Sigmoid colon (tissue), 7 donors: ENCODE results near the gene SLC24A4. TPM values are rescaled to one million over a fixed set of nuclear protein-coding genes. Genes with fewer than 3 reads are reported as not detected.

Experiments used
- DNase-seq: peaks from one replicate; pipeline ENCODE4 v3.0.0-alpha.2; 2019
- H3K27ac ChIP-seq, 4 donors: fragments of 200-600 bp; sonication (generic); one replicate each; pipeline ENCODE4 v1.5.1; 2016 to 2019; ENCODE audit warnings: mild to moderate bottlenecking in 1 of 4
- H3K27me3 ChIP-seq, 3 donors: fragments of 200-600 bp; sonication (generic); one replicate each; pipeline ENCODE4 v1.5.1; 2019; ENCODE audit warnings: mild to moderate bottlenecking in 1 of 3
- H3K36me3 ChIP-seq, 4 donors: fragments of 200-600 bp; sonication (generic); one replicate each; pipeline ENCODE4 v1.5.1; 2016 to 2019
- H3K4me1 ChIP-seq, 4 donors: fragments of 200-600 bp; sonication (generic); one replicate each; pipeline ENCODE4 v1.5.1; 2017 to 2019
- H3K4me3 ChIP-seq, 4 donors: fragments of 200-600 bp; sonication (generic); one replicate each; pipeline ENCODE4 v1.5.1; 2017 to 2019; ENCODE audit warnings: mild to moderate bottlenecking in 2 of 4, moderate library complexity in 1 of 4
- H3K9me3 ChIP-seq, 4 donors: fragments of 200-600 bp in 3 of 4; sonication (generic) in 3 of 4; one replicate each; pipeline versions ENCODE4 v1.5.1 to v1.6.1; 2013 to 2019
- EP300 ChIP-seq, 4 donors: sonication (generic); formaldehyde crosslinking; IDR thresholded peaks; one replicate each; pipeline ENCODE4 v1.6.1; 2017; ENCODE audit warnings: antibody characterized with exemption in 4 of 4
- POLR2A ChIP-seq, 2 donors: fragments of 450-650 bp; IDR thresholded peaks; one replicate each; pipeline ENCODE4 v1.6.1; 2016; ENCODE audit warnings: antibody characterized with exemption in 2 of 2, mild to moderate bottlenecking in 2 of 2, moderate library complexity in 2 of 2
- POLR2AphosphoS5 ChIP-seq, 4 donors: sonication (generic); formaldehyde crosslinking; IDR thresholded peaks; one replicate each; pipeline ENCODE4 v1.6.1; 2017; ENCODE audit warnings: antibody characterized with exemption in 4 of 4
- WGBS, 2 donors: extraction: QIAGEN DNeasy Blood & Tissue Kit; methylation state at CpG; one replicate each; pipeline ENCODE4 v1.1.7; 2013; 5-methylcytosine and 5-hydroxymethylcytosine counted together
- intact Hi-C: fragments of 100-400 bp; cut with DNase I; formaldehyde crosslinking; loops from one replicate; pipeline ENCODE4 v1.15.1; 2023
- polyA plus RNA-seq, 3 donors: library from polyadenylated mRNA; stranded (reverse); fragments of 200-250 nt; gene quantifications; one replicate each; pipeline ENCODE4 v1.2.3, GENCODE V29; 2013
- total RNA-seq, 4 donors: library from RNA; depleted of rRNA; stranded (reverse); fragments of >200 nt; gene quantifications; one replicate each; pipeline ENCODE4 v1.1.0, GENCODE V29; 2016
- TF ChIP-seq, protein P1 (sequence below), 4 experiments: fragments of 450-650 bp in 3 of 4; fragments of 200-600 bp in 1 of 4; IDR thresholded peaks; one replicate each; pipeline ENCODE4 v1.5.1; 2016 to 2019; ENCODE audit warnings: antibody characterized with exemption in 4 of 4, mild to moderate bottlenecking in 3 of 4, moderate library complexity in 2 of 4
- donor health status: healthy with polysubstance abuse.
- donor health status: Bipolar disorder and iron deficiency.
- donor health status: healthy.

The SLC24A4 gene
- total and polyA plus RNA-seq, 7 donors, result under 0.01 to 1.4 (median 0.77) TPM; not detected in 1

DNA sequence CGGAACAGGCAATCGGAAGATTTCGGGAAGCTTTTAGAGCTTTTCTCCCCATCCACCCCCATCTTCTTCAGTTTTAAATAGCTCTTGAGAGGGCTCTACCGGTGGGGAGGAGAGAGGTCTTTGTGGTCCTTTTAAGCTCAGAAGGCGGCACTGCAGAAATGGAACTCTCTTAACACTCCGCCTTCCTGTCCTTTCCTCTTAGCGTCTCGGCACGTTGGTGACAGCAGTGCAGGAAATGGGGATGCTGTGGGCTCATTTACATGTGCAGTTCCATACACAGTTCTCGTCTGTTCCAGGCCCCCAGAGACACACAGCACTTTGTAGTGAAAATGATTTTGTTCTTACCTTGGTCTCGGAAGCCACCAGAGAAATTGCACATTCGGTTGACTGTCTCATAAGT, 140.2 kb downstream of the SLC24A4 start:
- Histone ChIP-seq H3K27ac (no peak overlapping the region), H3K36me3 (no peaks in the 10 kb centered on the region), H3K4me3 (no peak overlapping the region), H3K9me3 (peaks cover 0 to 8% (median 3%) of the 10 kb centered on the region in 4 donors), H3K4me1 (peaks cover 0 to 4% (median 0%) of the 10 kb centered on the region in 4 donors), H3K27me3 (no peaks in the 10 kb centered on the region)
- intact Hi-C loops, result no loop called here
- no peak for TF ChIP-seq POLR2A (IDR thresholded peaks at IDR 0.05)
- TF ChIP-seq POLR2AphosphoS5 (IDR thresholded peaks at IDR 0.05), result no peak
- TF ChIP-seq, protein P1, sequence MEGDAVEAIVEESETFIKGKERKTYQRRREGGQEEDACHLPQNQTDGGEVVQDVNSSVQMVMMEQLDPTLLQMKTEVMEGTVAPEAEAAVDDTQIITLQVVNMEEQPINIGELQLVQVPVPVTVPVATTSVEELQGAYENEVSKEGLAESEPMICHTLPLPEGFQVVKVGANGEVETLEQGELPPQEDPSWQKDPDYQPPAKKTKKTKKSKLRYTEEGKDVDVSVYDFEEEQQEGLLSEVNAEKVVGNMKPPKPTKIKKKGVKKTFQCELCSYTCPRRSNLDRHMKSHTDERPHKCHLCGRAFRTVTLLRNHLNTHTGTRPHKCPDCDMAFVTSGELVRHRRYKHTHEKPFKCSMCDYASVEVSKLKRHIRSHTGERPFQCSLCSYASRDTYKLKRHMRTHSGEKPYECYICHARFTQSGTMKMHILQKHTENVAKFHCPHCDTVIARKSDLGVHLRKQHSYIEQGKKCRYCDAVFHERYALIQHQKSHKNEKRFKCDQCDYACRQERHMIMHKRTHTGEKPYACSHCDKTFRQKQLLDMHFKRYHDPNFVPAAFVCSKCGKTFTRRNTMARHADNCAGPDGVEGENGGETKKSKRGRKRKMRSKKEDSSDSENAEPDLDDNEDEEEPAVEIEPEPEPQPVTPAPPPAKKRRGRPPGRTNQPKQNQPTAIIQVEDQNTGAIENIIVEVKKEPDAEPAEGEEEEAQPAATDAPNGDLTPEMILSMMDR (IDR thresholded peaks at IDR 0.05), result no peak
- TF ChIP-seq EP300 (IDR thresholded peaks at IDR 0.05), result no peak
- DNase-seq, result peak; percentile 54
- WGBS, 2 donors, result 60 to 79% methylated on average over 12 of the region's 12 CpGs

DNA sequence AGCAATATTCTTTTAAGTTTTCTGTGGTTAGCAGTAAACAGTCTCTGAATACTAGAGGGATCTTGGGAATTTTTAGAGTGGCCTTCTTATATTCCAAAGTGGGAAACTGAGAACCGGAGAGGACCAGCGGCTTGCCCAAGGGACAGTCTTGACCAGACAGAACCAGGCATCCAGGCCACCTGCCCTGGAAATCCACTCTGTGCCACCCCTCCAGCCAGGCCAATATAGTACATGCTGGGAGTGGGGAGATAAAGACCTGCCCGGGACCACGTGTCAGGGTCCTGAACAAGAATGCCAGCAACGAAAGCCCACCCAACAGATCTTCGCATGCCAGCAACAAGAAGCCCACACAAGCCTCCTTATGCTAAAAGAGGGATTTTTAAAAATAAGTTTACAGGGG, 141.2 kb downstream of the SLC24A4 start:
- DNase-seq, result peak; percentile 15
- peaks cover 0 to 8% (median 3%) of the 10 kb centered on the region in 4 donors for H3K9me3 ChIP-seq
- H3K27ac ChIP-seq, result no peak overlapping the region
- no peaks in the 10 kb centered on the region for H3K36me3 ChIP-seq
- peaks cover 0 to 4% (median 0%) of the 10 kb centered on the region in 4 donors for H3K4me1 ChIP-seq
- no peaks in the 10 kb centered on the region for H3K27me3 ChIP-seq
- intact Hi-C loops, result no loop called here
- WGBS, 2 donors, result 94 to 96% methylated on average over 6 of the region's 6 CpGs
- no peak for TF ChIP-seq POLR2AphosphoS5 (IDR thresholded peaks at IDR 0.05)
- TF ChIP-seq, protein P1 (IDR thresholded peaks at IDR 0.05), result no peak
- TF ChIP-seq EP300 (IDR thresholded peaks at IDR 0.05), result no peak
- no peak for TF ChIP-seq POLR2A (IDR thresholded peaks at IDR 0.05)
- H3K4me3 ChIP-seq, result no peak overlapping the region

DNA sequence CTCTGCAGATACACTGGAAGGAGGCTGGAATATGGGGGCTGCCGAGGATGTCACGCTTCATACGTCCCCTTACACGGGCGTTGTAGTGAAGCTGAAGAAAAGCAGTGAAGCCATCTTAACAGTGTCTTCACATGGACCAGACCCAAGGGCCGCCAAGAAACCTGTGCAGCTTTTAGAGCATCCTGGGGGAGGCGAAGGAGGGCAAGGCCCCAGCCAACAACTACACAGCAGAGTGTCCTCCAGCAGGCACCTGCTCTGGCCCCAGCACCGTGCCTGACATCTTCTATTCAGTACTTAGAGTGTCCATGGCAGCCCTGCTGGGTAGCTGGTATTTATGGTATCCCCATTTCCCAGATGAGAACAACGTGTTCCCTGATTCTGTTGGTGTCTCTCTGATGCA, 141.8 kb downstream of the SLC24A4 start:
- intact Hi-C loops, result no loop called here
- H3K36me3 ChIP-seq, result no peaks in the 10 kb centered on the region
- peak; percentile 33 for DNase-seq
- no peak for TF ChIP-seq POLR2AphosphoS5 (IDR thresholded peaks at IDR 0.05)
- no peak for TF ChIP-seq POLR2A (IDR thresholded peaks at IDR 0.05)
- TF ChIP-seq EP300 (IDR thresholded peaks at IDR 0.05), result no peak
- TF ChIP-seq, protein P1 (IDR thresholded peaks at IDR 0.05), result no peak
- H3K9me3 ChIP-seq, result peaks cover 0 to 8% (median 3%) of the 10 kb centered on the region in 4 donors
- no peak overlapping the region for H3K27ac ChIP-seq
- peaks cover 0 to 4% (median 0%) of the 10 kb centered on the region in 4 donors for H3K4me1 ChIP-seq
- H3K4me3 ChIP-seq, result no peak overlapping the region
- no peaks in the 10 kb centered on the region for H3K27me3 ChIP-seq
- WGBS, 2 donors, result 93 to 94% methylated on average over 9 of the region's 9 CpGs

DNA sequence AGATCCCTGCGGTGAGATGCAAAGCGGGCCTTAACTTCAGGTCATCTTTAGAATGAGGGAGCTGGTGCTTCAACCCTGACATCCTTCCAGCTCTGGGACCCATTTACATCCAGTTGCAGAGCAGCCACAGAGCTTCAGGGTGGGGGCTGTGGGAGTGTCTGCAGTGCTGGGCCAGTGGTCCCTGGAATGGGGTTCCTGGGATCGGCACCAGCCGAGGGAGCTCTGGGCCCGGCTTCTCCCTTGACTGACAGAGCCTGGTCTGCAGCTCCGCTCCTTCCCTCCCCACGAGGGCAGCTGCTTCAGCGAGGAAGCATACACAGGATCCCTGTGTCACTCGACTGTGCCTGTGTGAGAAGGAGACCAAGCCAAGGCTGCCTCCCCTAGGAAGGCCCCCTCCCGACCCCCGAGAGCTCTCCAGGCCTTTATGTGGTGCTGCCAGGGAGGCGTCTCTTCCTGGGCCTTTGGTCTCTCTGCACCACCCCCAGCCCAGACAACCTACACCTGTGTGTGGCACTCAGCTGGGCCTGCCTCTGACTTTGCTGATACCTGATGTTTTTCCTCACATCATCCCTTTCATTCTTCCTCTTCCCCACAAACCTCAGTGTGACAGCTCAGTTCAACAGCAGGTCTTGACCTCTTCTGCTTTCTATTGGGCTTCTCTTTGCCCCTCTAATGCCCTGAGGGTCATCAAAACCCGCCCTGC, 142.5 kb downstream of the SLC24A4 start:
- peaks cover 0 to 4% (median 0%) of the 10 kb centered on the region in 4 donors for H3K4me1 ChIP-seq
- TF ChIP-seq, protein P1 (IDR thresholded peaks at IDR 0.05), result no peak
- TF ChIP-seq POLR2A (IDR thresholded peaks at IDR 0.05) (no peak), EP300 (IDR thresholded peaks at IDR 0.05) (no peak), POLR2AphosphoS5 (IDR thresholded peaks at IDR 0.05) (no peak)
- no peaks in the 10 kb centered on the region for H3K27me3 ChIP-seq
- H3K9me3 ChIP-seq, result peaks cover 0 to 8% (median 3%) of the 10 kb centered on the region in 4 donors
- H3K27ac ChIP-seq, result peak overlapping the region in 1 of 4 donors; percentile 37
- 84 to 88% methylated on average over 13 of the region's 13 CpGs for WGBS, 2 donors
- DNase-seq, result peak; percentile 57
- H3K4me3 ChIP-seq, result no peak overlapping the region
- intact Hi-C loops, result no loop called here
- no peaks in the 10 kb centered on the region for H3K36me3 ChIP-seq
